PFSK-1 (cell line): ENCODE measurements around the gene SMAD4.

Experiments
- FOXP2 ChIP-seq: optimal IDR thresholded peaks from 2 replicates; pipeline ENCODE3; 2011; ENCODE audit warnings: borderline replicate concordance, control low read depth, inconsistent platforms; ENCODE audit not compliant: insufficient read depth; ENCODE audit errors: extremely low read length, extremely low read depth
- POLR2AphosphoS5 ChIP-seq: IDR thresholded peaks from 2 replicates; pipeline ENCODE4 v1.6.1; 2012; ENCODE audit warnings: low read depth, mild to moderate bottlenecking, control low read depth, low read length, moderate library complexity
- SIN3A ChIP-seq: IDR thresholded peaks from 2 replicates; pipeline ENCODE4 v1.6.1; 2012; ENCODE audit warnings: mild to moderate bottlenecking, low read length, moderate library complexity, borderline replicate concordance; ENCODE audit not compliant: insufficient read depth
- TAF1 ChIP-seq: IDR thresholded peaks from 2 replicates; pipeline ENCODE4 v1.6.1; 2012; ENCODE audit warnings: low read length, control low read depth, borderline replicate concordance; ENCODE audit not compliant: insufficient read depth
- TF ChIP-seq, protein P1 (sequence below), 2 experiments: IDR thresholded peaks; 2 replicates each; pipeline versions ENCODE4 v1.6.1 to v1.8.0; 2011 to 2012; ENCODE audit warnings: low read depth in 2 of 2, low read length in 2 of 2, control low read depth in 1 of 2, inconsistent platforms in 1 of 2, mild to moderate bottlenecking in 1 of 2, moderate library complexity in 1 of 2; ENCODE audit not compliant: insufficient read depth in 1 of 2

DNA sequence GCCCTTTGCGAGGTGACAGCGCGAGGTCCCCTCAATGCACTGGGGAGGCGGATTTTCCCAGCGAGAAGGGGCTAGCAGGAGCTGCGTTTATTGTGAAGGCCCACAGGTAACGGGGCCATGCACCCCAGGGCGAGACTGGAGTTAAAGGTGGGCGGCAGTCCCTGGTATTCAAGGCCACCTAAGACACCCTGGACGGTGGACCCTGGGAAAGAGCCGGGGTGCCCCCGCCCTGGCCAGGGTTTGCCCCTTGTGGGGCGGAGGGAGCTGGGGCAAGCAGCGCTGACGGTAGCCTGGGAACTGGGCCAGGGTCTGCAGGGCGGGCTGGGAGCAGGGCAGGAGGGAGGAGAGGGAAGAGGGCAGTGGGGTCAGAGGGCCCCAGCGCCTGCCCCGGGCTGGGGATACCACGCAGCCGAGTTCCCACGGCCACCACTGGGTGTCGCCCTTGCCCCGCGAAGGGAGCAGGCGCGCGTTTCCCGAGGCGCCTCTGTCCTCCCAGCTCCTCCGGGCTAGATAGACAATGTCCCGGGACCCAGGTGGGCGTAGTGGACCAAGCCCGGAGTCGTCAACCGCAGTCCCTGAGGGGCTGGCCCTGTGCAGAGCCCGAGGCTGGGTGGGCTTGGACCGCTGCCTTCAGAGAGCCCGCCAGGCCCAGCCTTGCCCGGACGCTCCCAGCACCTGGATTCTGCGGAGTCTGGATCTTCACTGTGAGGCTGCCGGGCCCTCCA lies 80.2 kb downstream of the SMAD4 start:
- TF ChIP-seq SIN3A (no peak), TAF1 (no peak), POLR2AphosphoS5 (no peak), FOXP2 (peak; percentile 69)
- TF ChIP-seq, protein P1, sequence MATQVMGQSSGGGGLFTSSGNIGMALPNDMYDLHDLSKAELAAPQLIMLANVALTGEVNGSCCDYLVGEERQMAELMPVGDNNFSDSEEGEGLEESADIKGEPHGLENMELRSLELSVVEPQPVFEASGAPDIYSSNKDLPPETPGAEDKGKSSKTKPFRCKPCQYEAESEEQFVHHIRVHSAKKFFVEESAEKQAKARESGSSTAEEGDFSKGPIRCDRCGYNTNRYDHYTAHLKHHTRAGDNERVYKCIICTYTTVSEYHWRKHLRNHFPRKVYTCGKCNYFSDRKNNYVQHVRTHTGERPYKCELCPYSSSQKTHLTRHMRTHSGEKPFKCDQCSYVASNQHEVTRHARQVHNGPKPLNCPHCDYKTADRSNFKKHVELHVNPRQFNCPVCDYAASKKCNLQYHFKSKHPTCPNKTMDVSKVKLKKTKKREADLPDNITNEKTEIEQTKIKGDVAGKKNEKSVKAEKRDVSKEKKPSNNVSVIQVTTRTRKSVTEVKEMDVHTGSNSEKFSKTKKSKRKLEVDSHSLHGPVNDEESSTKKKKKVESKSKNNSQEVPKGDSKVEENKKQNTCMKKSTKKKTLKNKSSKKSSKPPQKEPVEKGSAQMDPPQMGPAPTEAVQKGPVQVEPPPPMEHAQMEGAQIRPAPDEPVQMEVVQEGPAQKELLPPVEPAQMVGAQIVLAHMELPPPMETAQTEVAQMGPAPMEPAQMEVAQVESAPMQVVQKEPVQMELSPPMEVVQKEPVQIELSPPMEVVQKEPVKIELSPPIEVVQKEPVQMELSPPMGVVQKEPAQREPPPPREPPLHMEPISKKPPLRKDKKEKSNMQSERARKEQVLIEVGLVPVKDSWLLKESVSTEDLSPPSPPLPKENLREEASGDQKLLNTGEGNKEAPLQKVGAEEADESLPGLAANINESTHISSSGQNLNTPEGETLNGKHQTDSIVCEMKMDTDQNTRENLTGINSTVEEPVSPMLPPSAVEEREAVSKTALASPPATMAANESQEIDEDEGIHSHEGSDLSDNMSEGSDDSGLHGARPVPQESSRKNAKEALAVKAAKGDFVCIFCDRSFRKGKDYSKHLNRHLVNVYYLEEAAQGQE (IDR thresholded peaks at IDR 0.05; ENCODE audit: insufficient read depth in 1 of 2, low read depth in 2 of 2, low read length in 2 of 2) = no peak
